ENCODE data around the gene RNASEH2B.

DNA sequence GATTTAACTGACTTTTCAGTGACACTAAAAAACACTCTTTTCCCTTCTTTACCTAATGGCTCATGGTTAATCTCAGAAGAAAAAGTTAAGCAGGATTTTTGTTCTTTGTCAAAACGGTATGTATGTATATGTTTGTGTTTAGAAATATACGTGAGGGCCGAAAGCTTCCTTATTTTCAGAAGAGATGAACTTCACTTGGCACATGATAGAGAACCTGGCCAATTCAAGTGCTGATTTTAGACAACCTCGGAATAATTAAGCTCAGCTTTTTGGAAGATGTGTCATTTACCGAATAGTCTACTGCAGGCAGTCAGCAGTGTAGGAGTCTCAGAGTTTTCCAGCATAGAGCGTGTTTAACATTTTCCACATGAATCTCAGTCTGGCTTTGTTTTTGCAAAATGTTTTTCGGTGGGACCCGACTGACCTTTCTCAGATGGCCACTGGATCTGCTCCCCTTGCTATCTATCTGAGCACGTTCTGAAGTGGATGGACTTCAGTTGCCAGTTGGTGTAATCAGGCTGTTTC, 4.6 kb downstream of the RNASEH2B start:
- TF ChIP-seq, protein P1, sequence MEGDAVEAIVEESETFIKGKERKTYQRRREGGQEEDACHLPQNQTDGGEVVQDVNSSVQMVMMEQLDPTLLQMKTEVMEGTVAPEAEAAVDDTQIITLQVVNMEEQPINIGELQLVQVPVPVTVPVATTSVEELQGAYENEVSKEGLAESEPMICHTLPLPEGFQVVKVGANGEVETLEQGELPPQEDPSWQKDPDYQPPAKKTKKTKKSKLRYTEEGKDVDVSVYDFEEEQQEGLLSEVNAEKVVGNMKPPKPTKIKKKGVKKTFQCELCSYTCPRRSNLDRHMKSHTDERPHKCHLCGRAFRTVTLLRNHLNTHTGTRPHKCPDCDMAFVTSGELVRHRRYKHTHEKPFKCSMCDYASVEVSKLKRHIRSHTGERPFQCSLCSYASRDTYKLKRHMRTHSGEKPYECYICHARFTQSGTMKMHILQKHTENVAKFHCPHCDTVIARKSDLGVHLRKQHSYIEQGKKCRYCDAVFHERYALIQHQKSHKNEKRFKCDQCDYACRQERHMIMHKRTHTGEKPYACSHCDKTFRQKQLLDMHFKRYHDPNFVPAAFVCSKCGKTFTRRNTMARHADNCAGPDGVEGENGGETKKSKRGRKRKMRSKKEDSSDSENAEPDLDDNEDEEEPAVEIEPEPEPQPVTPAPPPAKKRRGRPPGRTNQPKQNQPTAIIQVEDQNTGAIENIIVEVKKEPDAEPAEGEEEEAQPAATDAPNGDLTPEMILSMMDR (IDR thresholded peaks at IDR 0.05): no peak
- no peak for TF ChIP-seq POLR2A (IDR thresholded peaks at IDR 0.05)

Measured in adrenal gland (tissue), 5 donors.